ENCODE measurements around the gene ANKS3. TPM values are rescaled to one million over a fixed set of nuclear protein-coding genes. Genes with fewer than 3 reads are reported as not detected.

The ANKS3 gene
- total and polyA plus RNA-seq, 7 donors, result 3.9 to 30.7 (median 20.8) TPM

- Histone ChIP-seq H3K27me3 (no peaks in the 10 kb centered on the region), H3K4me3 (no peak overlapping the region), H3K36me3 (peaks cover 21 to 63% (median 28%) of the 10 kb centered on the region in 4 donors), H3K9me3 (no peaks in the 10 kb centered on the region), H3K27ac (no peak overlapping the region), H3K4me1 (peaks cover 0 to 18% (median 16%) of the 10 kb centered on the region in 4 donors)
- intact Hi-C loops (cut with DNase I), result no loop called here
- DNase-seq, result no peak
- TF ChIP-seq CTCF (IDR thresholded peaks at IDR 0.05) (no peak), POLR2AphosphoS5 (IDR thresholded peaks at IDR 0.05) (no peak), POLR2A (IDR thresholded peaks at IDR 0.05) (no peak), EP300 (IDR thresholded peaks at IDR 0.05) (no peak)
- WGBS, 2 donors, result 46 to 60% methylated on average over 5 of the region's 5 CpGs
Observed at GRCh38 chr16:4663465-4663776, 70.7 kb downstream of the ANKS3 start.

GRCh38 chr16:4661661-4662060, 72.4 kb downstream of the ANKS3 start:
- Histone ChIP-seq H3K27me3 (no peaks in the 10 kb centered on the region), H3K27ac (no peak overlapping the region), H3K4me1 (peaks cover 0 to 18% (median 16%) of the 10 kb centered on the region in 4 donors), H3K36me3 (peaks cover 5 to 63% (median 25%) of the 10 kb centered on the region in 4 donors), H3K9me3 (no peaks in the 10 kb centered on the region), H3K4me3 (no peak overlapping the region)
- no peak for DNase-seq
- intact Hi-C loops (cut with DNase I), result no loop called here
- 65 to 88% methylated on average over 11 of the region's 11 CpGs for WGBS, 2 donors
- TF ChIP-seq POLR2AphosphoS5 (IDR thresholded peaks at IDR 0.05) (no peak), POLR2A (IDR thresholded peaks at IDR 0.05) (no peak), CTCF (IDR thresholded peaks at IDR 0.05) (no peak), EP300 (IDR thresholded peaks at IDR 0.05) (no peak)

- no peak for DNase-seq
- H3K4me3 ChIP-seq, result no peak overlapping the region
- 47 to 71% methylated on average over 18 of the region's 18 CpGs for WGBS, 2 donors
- TF ChIP-seq POLR2AphosphoS5 (IDR thresholded peaks at IDR 0.05), result no peak
- no peak for TF ChIP-seq CTCF (IDR thresholded peaks at IDR 0.05)
- no peak for TF ChIP-seq EP300 (IDR thresholded peaks at IDR 0.05)
- no peak for TF ChIP-seq POLR2A (IDR thresholded peaks at IDR 0.05)
- peak overlapping the region in 3 of 4 donors; percentile 7 to 45 (median 36) for H3K27ac ChIP-seq
- H3K36me3 ChIP-seq, result peaks cover 4 to 65% (median 26%) of the 10 kb centered on the region in 4 donors
- H3K27me3 ChIP-seq, result no peaks in the 10 kb centered on the region
- intact Hi-C loops (cut with DNase I), result no loop called here
- no peaks in the 10 kb centered on the region for H3K9me3 ChIP-seq
- peaks cover 0 to 18% (median 16%) of the 10 kb centered on the region in 4 donors for H3K4me1 ChIP-seq
Observed at GRCh38 chr16:4660454-4661007, 73.5 kb downstream of the ANKS3 start.

- Histone ChIP-seq H3K4me1 (peaks cover 0 to 18% (median 16%) of the 10 kb centered on the region in 4 donors), H3K9me3 (no peaks in the 10 kb centered on the region), H3K27me3 (no peaks in the 10 kb centered on the region), H3K36me3 (peaks cover 6 to 67% (median 30%) of the 10 kb centered on the region in 4 donors), H3K27ac (peak overlapping the region in 2 of 4 donors; percentile 36 to 45), H3K4me3 (no peak overlapping the region)
- 92 to 94% methylated on average over 29 of the region's 29 CpGs for WGBS, 2 donors
- DNase-seq, result no peak
- TF ChIP-seq POLR2AphosphoS5 (IDR thresholded peaks at IDR 0.05), result no peak
- no peak for TF ChIP-seq CTCF (IDR thresholded peaks at IDR 0.05)
- no peak for TF ChIP-seq EP300 (IDR thresholded peaks at IDR 0.05)
- no peak for TF ChIP-seq POLR2A (IDR thresholded peaks at IDR 0.05)
- intact Hi-C loops (cut with DNase I), result no loop called here
Observed at GRCh38 chr16:4659363-4660353, 74.4 kb downstream of the ANKS3 start.
